Nephron (organoid): ENCODE data around the gene DOC2A.
"Not testable (repeated sequence)": the region's sequence is repeated elsewhere in the genome, so short reads cannot be mapped to it uniquely, and the experiment has no call there.

Source experiments
- H3K27ac Mint-ChIP-seq, 3 experiments: 2 replicates each; pipeline ENCODE4 v1.8.0; 2020; ENCODE audit warnings: mixed read lengths in 3 of 3, mild to moderate bottlenecking in 2 of 3, moderate library complexity in 1 of 3
- H3K27me3 Mint-ChIP-seq: 2 replicates; pipeline ENCODE4 v1.8.0; 2021; ENCODE audit warnings: low read depth, mild to moderate bottlenecking, moderate library complexity, mixed read lengths
- H3K36me3 Mint-ChIP-seq: 2 replicates; pipeline ENCODE4 v1.8.0; 2020; ENCODE audit warnings: low read depth, mixed read lengths
- H3K4me1 Mint-ChIP-seq: 2 replicates; pipeline ENCODE4 v1.8.0; 2020; ENCODE audit warnings: mixed read lengths
- H3K4me3 Mint-ChIP-seq, 3 experiments: 2 replicates each; pipeline ENCODE4 v1.8.0; 2020; ENCODE audit warnings: mild to moderate bottlenecking in 3 of 3, mixed read lengths in 3 of 3, moderate library complexity in 2 of 3
- H3K9me3 Mint-ChIP-seq: 2 replicates; pipeline ENCODE4 v1.8.0; 2020; ENCODE audit warnings: mixed read lengths
- TF ChIP-seq, protein P1 (sequence below), 3 experiments: fragments of 200-600 bp; sonication (generic); IDR thresholded peaks; one replicate each; pipeline ENCODE4 v1.5.0; 2021; ENCODE audit warnings: antibody characterized with exemption in 3 of 3; ENCODE audit not compliant: unreplicated experiment in 3 of 3

DOC2A gene

GRCh38 chr16:30025156-30025555 lies 14.3 kb upstream of the DOC2A start:
- H3K27me3 Mint-ChIP-seq, result peaks cover 45% of the 10 kb centered on the region
- no peak overlapping the region for H3K4me3 Mint-ChIP-seq
- TF ChIP-seq, protein P1, sequence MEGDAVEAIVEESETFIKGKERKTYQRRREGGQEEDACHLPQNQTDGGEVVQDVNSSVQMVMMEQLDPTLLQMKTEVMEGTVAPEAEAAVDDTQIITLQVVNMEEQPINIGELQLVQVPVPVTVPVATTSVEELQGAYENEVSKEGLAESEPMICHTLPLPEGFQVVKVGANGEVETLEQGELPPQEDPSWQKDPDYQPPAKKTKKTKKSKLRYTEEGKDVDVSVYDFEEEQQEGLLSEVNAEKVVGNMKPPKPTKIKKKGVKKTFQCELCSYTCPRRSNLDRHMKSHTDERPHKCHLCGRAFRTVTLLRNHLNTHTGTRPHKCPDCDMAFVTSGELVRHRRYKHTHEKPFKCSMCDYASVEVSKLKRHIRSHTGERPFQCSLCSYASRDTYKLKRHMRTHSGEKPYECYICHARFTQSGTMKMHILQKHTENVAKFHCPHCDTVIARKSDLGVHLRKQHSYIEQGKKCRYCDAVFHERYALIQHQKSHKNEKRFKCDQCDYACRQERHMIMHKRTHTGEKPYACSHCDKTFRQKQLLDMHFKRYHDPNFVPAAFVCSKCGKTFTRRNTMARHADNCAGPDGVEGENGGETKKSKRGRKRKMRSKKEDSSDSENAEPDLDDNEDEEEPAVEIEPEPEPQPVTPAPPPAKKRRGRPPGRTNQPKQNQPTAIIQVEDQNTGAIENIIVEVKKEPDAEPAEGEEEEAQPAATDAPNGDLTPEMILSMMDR (IDR thresholded peaks at IDR 0.05; ENCODE audit: unreplicated experiment in 3 of 3), result no peak
- no peak overlapping the region for H3K27ac Mint-ChIP-seq
- no peaks in the 10 kb centered on the region for H3K36me3 Mint-ChIP-seq
- H3K9me3 Mint-ChIP-seq, result no peaks in the 10 kb centered on the region
- H3K4me1 Mint-ChIP-seq, result peaks cover 14% of the 10 kb centered on the region

GRCh38 chr16:30024451-30024850 lies 13.6 kb upstream of the DOC2A start:
- H3K27me3 Mint-ChIP-seq, result peaks cover 39% of the 10 kb centered on the region
- H3K4me3 Mint-ChIP-seq, result no peak overlapping the region
- peaks cover 14% of the 10 kb centered on the region for H3K4me1 Mint-ChIP-seq
- no peak overlapping the region for H3K27ac Mint-ChIP-seq
- no peaks in the 10 kb centered on the region for H3K9me3 Mint-ChIP-seq
- H3K36me3 Mint-ChIP-seq, result no peaks in the 10 kb centered on the region
- TF ChIP-seq, protein P1 (IDR thresholded peaks at IDR 0.05; ENCODE audit: unreplicated experiment in 3 of 3), result no peak

GRCh38 chr16:30023586-30023985 lies 12.8 kb upstream of the DOC2A start:
- TF ChIP-seq, protein P1 (IDR thresholded peaks at IDR 0.05; ENCODE audit: unreplicated experiment in 3 of 3), result no peak
- Mint-ChIP-seq H3K4me1 (peaks cover 14% of the 10 kb centered on the region), H3K27me3 (peaks cover 40% of the 10 kb centered on the region), H3K4me3 (no peak overlapping the region), H3K9me3 (no peaks in the 10 kb centered on the region), H3K36me3 (no peaks in the 10 kb centered on the region), H3K27ac (no peak overlapping the region)

- no peak within 1 kb of the TSS for H3K4me3 Mint-ChIP-seq
- H3K36me3 Mint-ChIP-seq, result no peaks in the 10 kb centered on the region
- H3K27me3 Mint-ChIP-seq, result peaks cover 33% of the 10 kb centered on the region
- peaks cover 7% of the 10 kb centered on the region for H3K4me1 Mint-ChIP-seq
- no peak within 1 kb of the TSS for H3K27ac Mint-ChIP-seq
- H3K9me3 Mint-ChIP-seq, result no peaks in the 10 kb centered on the region
- TF ChIP-seq, protein P1 (IDR thresholded peaks at IDR 0.05; ENCODE audit: unreplicated experiment in 3 of 3), result no peak
Measured at GRCh38 chr16:30022887-30023286, 12.1 kb upstream of the DOC2A start, which contains the start of gene C16orf92. Gene C16orf92, plus strand, starts transcription at chr16:30023198. Its CDS starts 143 bp downstream, at chr16:30023341.

GRCh38 chr16:30018731-30019158 lies 7.9 kb upstream of the DOC2A start:
- Mint-ChIP-seq H3K27ac (no peak overlapping the region), H3K4me1 (no peaks in the 10 kb centered on the region), H3K36me3 (no peaks in the 10 kb centered on the region), H3K4me3 (no peak overlapping the region), H3K27me3 (peaks cover 38% of the 10 kb centered on the region), H3K9me3 (no peaks in the 10 kb centered on the region)
- TF ChIP-seq, protein P1 (IDR thresholded peaks at IDR 0.05; ENCODE audit: unreplicated experiment in 3 of 3), result no peak

DNA sequence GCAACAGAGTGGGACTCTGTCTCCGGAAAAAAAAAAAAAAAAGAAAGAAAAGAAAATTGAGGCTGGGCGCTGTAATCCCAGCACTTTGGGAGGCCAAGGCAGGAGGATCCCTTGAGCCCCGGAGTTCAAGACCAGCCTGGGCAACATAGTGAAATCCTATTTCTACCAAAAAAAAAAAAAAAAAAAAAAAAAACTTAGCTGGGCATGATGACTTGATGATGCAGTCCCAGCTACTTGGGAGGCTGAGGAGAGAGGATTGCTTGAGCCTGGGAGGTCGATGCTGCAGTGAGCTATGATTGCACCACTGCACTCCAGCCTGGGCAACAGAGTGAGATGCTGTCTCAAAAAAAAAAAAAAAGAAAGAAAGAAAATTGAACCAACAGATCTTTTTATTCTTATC lies 7.1 kb upstream of the DOC2A start:
- not testable (repeated sequence) for H3K4me3 Mint-ChIP-seq, H3K9me3 Mint-ChIP-seq, H3K36me3 Mint-ChIP-seq

More for the DNA sequence above, 7.1 kb upstream of the DOC2A start:
- peaks cover 40% of the 10 kb centered on the region for H3K27me3 Mint-ChIP-seq
- not testable (repeated sequence) for H3K27ac Mint-ChIP-seq, H3K4me1 Mint-ChIP-seq
